HG02973 (cell line): ENCODE measurements around the gene ADAM19.
"Not testable (repeated sequence)": the region's sequence is repeated elsewhere in the genome, so short reads cannot be mapped to it uniquely, and the experiment has no call there.

Experiments
- ATAC-seq: cut with Tn5 transposase; IDR thresholded peaks from one replicate; pipeline ENCODE4 v1.9.1; 2021; ENCODE audit warnings: moderate library complexity; ENCODE audit not compliant: unreplicated experiment

ADAM19 gene

GRCh38 chr5:157443041-157443549, 132.5 kb downstream of the ADAM19 start:
- no peak for ATAC-seq

GRCh38 chr5:157434096-157434495, 141.5 kb downstream of the ADAM19 start:
- ATAC-seq, result no peak

- ATAC-seq, result peak; percentile 60
Measured at GRCh38 chr5:157431544-157432200, 143.9 kb downstream of the ADAM19 start.

- ATAC-seq, result not testable (repeated sequence)
Measured at GRCh38 chr5:157429920-157430319, 145.7 kb downstream of the ADAM19 start.
